SHP77 treated with DMSO at 0.1 percent for 48 hours (cell line): ENCODE results near the gene CT55.
"Not testable (repeated sequence)": the region's sequence is repeated elsewhere in the genome, so short reads cannot be mapped to it uniquely, and the experiment has no call there.

Source experiments
- DNase-seq: peaks from one replicate; lab custom pipeline; 2025; lab: John Stamatoyannopoulos, UW

CT55 gene, protein sequence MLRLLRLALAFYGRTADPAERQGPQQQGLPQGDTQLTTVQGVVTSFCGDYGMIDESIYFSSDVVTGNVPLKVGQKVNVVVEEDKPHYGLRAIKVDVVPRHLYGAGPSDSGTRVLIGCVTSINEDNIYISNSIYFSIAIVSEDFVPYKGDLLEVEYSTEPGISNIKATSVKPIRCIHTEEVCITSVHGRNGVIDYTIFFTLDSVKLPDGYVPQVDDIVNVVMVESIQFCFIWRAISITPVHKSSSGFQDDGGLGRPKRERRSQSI

DNA sequence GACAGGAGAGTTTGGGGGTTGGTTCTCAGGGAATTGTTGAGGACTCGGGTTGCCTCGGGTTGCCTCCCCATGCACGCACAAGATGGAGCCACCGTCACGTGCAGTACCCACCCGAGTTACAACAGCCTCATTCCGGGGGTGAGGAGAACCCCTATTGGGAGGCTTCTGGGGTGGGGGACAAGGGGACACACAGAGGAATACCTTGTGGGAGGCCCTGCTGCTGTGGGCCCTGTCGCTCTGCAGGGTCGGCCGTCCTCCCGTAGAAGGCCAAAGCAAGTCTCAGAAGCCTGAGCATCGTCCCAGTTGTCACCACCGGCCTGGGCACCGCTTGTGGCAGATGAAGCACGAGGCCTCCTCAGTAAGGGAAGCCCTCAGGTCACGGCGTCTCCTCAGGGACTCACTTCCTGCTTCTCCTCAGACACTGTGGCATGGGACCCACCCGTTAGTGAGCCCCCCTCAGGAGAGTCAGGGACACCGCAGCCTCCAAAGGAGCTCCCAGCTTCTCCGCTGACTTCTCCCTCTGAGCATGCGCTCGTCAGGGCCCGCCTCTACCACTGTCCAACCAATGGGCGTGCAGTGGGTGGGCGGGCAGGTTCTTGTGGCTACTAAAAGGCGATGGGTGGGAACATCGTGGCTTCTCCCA lies at the start of gene CT55:
TSS of gene CT55 (minus strand) at position 522 of the 643 bp plus-strand sequence. CDS start at position 295, 227 bp downstream.
- DNase-seq, result no peak

DNA sequence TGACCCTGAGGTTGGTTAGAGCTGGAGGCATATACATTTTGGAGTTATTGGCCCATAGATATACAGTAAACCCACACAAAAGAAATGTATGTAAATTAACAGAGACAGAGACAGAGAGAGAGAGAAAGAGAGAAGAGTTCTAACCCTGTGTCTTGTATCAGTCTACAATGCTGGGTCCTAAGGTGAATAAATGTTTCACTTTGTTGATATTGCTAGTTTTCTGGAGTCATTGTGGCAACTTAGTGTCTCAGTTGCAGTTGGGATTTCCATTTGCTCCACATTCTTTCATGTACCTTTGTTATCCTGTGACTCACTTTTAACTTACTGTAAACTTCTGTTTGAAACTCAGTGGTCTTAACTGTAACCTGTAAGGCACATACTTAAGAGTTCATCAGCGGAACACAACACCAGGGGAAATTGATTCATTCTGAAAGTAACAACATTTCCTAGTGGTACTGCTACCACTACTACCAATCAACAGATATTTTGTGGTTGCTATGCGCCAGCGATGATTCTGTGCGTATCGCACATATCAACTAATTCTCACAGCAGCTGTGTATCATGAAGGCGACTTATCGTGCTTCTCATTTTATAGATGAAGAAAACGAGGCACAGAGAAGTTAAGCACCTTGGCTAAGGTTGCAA lies 42.1 kb upstream of the CT55 start:
- no peak for DNase-seq

DNA sequence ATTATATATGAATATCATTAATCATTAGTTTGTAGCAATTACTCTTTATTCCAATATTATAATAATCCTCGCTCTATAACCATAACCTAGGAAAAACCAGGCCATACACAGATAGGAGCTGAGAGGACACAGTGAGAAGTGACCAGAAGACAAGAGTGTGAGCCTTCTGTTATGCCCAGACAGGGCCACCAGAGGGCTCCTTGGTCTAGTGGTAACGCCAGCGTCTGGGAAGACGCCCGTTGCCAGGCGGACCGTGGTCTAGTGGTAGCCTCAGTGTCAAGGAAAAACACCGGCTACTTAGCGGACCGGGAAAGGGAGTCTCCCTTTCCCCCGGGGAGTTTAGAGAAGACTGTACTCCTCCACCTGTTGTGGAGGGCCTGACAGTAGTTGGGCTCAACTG lies 35.2 kb upstream of the CT55 start:
- DNase-seq, result not testable (repeated sequence)

DNA sequence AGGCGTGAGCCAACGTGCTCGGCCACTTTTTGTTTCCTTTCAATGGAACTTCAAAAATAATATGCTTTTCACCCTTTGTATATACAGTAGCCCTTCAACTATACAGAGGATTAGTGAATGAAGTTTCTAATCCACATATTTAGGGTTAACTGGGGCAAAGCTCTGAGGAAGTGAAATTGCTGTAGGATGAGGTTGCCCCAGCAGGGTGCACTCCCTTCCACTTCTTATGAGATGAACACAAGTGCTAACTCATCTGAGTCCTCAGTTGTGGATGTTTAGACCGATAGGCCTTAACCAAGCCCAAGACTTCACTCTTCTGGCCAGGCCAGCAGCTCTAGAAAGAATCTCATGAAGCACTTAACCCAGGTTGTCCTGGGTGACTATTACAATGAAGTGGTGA lies 29.1 kb upstream of the CT55 start:
- no peak for DNase-seq

DNA sequence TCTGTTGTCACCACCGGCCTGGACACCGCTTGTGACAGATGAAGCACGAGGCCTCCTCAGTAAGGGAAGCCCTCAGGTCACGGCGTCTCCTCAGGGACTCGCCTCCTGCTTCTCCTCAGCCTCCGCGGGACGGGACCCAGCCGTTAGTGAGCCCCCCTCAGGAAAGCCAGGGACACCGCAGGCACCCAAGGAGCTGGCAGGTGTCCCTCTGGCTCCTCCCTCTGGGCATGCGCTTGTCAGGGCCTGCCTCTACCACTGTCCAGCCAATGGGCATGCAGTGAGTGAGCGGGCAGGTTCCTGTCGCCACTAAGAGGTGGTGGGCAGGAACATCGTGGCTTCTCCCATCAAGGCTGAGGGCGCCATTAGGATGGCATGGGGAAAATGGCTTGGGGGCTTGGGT lies 23.5 kb upstream of the CT55 start:
- DNase-seq, result no peak

DNA sequence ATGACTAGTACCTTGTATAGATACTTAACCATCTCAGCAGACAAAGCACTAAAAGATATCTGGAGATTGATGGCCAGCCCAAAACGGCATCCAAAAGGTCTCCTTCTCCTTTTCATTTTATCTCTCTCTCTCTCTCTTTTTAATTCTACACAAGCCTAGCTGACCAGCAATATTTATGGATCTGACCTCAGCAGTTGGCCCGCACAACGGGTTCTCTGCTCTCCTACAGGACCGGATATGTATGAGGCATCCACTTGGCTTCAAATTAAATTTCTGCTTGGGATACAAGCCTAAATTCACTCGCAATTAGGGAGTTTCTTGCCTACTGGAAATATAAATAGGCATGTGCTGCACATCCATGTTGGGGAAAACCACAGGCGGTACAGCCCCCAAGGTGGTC lies 22.5 kb upstream of the CT55 start:
- DNase-seq, result no peak

DNA sequence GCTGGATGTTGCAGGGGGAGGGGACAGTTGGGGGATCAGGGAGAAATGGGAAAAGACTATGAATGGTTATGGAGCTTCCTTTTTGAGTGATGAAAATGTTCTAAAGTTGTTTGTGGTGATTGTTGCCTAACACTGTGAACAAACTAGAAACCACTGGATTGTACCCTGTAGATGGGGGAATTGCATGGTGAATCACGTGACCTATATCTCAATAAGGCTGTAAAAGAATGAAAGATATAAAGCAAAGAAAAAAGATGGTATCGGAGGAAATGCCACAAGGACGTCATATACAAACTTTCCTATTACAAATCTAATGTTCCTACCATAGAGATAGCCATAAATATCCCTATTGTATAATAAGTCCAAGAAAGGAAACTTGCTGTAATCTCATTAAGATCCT lies 20.6 kb upstream of the CT55 start:
- DNase-seq, result no peak

DNA sequence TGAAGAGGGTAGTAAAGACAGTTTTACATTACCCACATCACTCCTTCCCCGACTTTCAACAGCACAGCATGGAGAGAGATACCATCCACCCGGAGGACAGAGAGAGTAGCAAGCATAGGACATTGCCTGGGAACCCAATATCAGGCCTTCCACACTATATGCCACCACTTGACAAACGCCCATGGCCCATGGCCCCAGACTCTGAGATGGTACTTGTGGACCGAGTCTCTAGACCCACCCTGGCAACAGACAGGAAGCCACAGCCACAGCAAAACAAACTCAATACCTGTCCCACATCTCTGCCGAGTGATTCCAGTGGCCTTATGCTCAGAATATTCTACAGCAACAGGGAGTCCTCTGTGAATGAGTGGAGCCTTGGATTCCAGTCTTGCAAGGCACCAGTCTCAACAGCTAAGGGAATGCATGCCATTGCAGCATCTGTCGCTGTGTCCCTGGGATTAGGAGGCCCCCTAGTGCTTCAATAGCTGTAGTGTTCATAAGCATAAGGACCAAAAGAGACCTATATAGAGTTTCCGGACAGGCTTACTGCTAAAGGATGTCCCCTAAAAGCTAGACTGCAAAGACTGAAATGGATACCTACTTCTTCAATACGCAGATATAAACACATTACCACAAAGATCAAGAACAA lies 14.7 kb upstream of the CT55 start:
- DNase-seq, result peak; percentile 1

DNA sequence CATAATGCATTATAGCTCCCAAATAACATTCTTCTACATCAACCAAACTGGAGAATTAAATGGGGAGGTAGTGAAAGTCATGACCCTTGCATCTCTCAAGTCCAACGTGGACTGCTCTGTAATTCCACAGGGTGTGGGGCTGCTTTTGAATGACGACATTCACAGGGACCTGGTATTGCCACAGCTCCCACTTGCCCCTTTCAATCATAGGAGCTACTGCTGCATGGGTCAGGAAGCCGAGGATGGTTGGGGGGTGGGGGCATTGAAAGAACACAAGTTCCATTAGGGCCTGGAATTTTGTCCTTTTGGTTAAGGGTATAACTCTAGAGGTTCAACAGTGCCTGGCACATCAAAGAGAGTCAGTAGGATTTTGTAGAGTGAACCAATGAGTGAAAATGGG lies 7.4 kb upstream of the CT55 start:
- DNase-seq, result no peak

DNA sequence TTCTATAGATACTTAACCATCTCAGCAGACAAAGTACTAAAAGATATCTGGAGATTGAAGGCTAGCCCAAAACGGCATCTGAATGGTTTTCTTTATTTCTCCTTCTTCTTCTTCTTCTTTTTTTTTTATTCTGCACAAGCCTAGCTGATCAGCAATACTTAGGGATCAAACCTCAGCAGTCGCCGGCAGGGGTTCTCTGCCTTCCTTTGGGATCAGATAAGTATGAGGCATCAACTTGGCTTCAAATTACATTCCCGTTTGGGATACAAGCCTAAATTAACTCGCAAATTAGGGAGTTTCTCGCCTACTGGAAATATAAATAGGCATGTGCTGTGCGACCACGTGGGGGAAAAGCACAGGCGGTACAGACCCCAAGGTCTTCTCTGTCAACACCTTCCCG lies 730 bp downstream of the CT55 start:
- DNase-seq, result no peak

DNA sequence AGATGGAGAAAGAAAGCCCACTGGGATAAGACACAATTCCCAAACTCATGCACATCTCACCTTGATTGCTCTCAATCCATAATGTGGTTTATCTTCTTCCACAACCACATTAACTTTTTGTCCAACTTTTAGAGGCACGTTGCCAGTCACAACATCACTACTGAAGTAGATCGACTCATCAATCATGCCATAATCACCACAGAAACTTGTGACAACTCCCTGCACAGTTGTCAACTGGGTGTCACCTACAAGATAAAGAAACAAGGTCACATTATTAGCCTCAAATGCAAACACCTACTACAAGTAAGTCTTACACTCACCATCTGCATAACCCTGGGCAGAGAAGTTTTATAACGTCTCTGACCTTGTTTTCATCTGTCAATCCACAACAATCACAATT lies 1.7 kb downstream of the CT55 start:
- DNase-seq, result not testable (repeated sequence)

DNA sequence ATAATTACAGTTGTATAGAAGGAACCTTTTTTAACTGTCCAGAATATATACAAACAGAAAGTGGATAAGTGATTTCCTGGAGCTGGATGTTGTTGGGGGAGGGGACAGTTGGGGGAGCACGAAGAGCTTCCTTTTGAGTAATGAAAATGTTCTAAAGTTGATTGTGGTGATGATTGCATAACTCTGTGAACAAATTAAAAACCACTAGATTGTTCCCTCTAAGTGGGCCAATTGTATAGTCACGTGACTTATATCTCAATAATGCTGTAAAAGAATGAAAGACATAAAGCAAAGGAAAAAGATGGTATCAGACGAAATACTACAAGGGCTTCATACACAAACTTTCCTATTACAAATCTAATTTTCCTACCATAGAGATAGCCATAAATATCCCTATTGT lies 2.7 kb downstream of the CT55 start:
- no peak for DNase-seq

DNA sequence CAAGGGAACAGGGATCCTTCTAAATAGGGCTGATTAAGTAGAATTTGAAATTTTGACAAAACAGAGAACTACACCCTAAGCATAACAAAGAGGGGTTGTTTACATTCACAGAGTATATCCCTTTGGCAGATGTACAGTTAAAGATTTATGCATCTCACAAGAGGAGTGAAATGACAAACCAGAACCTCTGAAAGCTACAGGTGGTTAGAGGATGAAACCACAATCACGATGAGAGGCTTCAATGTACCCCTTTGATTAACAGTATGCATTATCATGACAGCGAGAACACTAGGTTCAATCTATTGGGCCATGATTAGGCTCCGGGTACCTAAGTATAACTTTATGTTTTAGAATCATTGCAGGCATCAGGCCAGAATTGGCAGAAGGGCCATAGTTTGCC lies 16.5 kb downstream of the CT55 start:
- DNase-seq, result not testable (repeated sequence)

DNA sequence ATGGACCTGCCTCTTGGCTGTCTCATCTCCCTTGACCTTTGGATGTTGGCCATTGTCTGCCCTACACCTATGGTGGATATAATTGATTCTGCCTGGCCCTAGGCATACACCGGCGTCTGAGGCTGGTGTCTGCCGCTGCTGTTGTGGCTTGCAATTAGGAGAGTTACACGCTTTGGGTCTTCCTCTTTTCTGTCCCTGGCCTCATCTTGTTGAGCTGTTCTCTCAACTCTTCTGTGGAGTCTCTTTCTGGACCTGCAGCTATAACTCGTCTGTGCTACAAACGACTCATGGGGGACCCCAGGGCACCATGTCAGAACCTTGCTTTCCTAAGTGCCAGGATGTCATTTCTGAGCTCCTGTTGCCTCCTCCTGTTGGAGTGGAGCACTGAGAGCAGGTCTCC lies 45.1 kb downstream of the CT55 start:
- not testable (repeated sequence) for DNase-seq

DNA sequence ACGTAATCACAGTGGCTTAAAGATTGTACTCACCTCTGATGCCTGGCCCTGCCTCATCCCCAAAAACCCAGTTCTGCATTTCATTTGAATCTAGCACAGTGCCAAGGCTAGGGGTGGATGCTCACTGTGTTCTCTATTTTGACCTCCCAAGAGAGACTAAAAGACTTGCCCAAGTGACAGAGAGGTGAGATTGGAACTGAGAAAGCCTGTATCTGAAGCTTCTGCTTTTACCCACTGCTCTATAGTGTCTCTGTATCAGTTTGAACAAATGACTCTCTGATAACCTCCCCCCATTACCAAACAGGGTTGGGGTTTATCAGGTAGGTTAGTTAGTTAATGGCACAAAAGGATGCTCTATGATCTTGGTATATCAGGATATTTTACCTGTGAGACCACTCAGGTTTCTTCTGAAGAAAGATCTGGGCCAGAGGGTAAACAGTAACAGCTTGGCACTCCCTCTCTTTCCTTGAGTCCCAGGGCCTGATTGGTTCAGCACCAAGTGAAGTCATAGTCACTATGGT lies 51.1 kb downstream of the CT55 start, which contains the start of gene ETDB:
TSS of gene ETDB (minus strand) at position 471 of the 521 bp plus-strand sequence. CDS start 1,265 bp downstream, outside the sequence.
- DNase-seq, result not testable (repeated sequence)

DNA sequence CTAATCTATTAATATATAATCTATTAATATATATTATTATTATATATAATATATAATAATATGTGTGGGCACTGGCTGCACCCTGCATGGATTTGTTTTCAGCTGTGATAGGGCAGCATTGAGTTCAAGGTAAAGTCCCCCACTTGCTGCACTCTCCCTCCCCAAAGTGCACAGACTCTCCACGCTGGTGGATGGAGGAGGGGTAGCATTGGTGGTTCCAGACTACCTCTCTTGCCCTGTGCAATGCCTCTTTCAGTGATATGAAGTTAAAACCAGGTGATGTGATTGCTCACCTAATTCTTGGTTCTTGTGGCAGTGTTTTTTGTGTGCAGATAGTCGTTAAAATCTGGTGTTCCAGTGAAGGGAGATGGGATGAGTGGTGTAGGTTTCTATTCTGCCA lies 55.1 kb downstream of the CT55 start:
- DNase-seq, result not testable (repeated sequence)

DNA sequence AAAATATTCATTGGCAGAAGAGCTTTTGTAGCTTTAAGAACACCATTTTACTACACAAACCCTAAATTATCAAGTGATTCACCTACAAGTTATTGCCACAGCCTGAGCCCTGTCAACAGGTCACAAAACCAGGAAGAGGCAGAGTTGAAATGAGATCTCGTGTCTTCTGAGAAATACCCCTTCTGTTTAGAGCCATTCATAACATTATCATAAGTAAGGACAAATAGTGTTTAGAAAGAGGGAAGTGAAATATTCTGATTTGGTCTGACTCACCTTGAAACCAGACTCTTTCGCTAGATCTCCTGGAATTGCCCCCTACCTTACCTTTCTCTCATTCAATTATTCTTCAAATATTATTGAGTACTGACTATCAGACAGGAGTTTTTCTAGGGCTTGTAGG lies 56.8 kb downstream of the CT55 start:
- no peak for DNase-seq

DNA sequence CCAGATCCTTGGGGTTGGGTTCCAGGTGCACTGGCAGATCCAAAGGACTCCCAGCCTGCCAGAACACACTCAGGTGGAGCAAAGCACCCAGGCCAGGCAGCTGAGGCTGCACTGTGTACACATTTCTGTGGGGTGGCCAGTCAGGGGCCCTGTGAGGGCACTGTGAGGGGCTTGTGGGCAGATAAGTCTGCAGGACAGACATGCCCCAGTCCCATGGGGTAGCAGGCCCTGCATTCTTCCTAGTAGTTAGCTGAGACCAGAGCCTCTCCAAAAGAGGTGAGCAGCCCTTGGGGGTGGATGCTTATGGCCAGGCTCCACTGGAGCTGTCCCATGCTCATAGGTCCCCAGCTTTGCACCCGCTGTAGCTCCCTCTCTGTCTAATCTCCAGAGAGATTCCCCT lies 58.5 kb downstream of the CT55 start:
- DNase-seq, result no peak

DNA sequence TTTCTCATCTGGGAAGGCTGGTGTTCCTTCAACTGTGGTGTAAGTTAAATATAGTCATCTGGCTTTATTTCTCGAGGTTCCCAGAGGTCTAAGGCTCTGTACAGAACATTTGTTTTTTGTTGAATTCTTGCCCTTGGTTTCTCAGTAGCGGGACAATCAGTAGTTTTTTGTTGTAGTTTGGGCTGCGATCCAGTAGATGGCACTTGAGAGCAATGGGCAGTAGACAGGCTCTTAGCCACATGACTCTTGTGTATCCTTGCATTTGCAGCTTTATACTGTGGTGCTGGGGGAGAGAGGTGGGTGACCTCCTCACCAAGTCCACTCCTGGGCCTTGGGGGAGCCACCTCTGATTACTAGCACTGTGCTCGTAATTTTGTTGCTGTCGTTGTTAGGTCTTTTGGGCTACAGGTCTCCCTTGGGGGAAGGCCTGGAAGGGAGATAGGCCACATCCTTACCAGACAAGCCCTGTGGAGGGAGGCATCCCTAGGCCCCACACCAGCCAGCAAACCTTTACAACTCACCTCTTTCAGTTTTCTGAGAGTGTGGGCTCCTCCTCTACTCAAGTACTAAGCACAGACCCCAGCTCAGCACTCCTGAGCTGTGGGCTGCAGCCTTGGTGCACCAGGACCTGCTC lies 59.0 kb downstream of the CT55 start:
- peak; percentile 5 for DNase-seq

DNA sequence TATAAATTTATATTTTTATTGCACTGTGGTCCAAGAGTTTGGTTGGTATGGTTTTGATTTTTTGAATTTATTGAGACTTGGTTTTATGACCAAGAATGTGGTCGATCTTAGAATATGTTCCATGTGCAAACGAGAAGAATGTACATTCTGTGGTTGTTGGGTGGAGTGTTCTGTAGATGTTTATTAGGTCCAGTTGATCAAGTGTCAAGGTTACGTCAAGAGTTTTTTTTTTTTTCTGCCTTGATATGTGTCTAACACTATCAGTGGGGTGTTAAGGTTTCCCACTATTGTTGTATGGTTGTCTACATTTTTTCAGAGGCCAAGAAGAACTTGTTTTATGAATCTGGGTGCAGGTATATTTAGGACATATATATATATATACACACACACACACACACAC lies 61.6 kb downstream of the CT55 start:
- DNase-seq, result no peak
